ENCODE measurements around the gene PIP4P1.

- TF ChIP-seq, protein P1, sequence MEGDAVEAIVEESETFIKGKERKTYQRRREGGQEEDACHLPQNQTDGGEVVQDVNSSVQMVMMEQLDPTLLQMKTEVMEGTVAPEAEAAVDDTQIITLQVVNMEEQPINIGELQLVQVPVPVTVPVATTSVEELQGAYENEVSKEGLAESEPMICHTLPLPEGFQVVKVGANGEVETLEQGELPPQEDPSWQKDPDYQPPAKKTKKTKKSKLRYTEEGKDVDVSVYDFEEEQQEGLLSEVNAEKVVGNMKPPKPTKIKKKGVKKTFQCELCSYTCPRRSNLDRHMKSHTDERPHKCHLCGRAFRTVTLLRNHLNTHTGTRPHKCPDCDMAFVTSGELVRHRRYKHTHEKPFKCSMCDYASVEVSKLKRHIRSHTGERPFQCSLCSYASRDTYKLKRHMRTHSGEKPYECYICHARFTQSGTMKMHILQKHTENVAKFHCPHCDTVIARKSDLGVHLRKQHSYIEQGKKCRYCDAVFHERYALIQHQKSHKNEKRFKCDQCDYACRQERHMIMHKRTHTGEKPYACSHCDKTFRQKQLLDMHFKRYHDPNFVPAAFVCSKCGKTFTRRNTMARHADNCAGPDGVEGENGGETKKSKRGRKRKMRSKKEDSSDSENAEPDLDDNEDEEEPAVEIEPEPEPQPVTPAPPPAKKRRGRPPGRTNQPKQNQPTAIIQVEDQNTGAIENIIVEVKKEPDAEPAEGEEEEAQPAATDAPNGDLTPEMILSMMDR (IDR thresholded peaks at IDR 0.05; ENCODE audit: insufficient read depth, low read depth, low read length): no peak
- no peak for TF ChIP-seq EZH2 (IDR thresholded peaks at IDR 0.05; ENCODE audit: insufficient read depth, low read length)
These were observed 21.1 kb upstream of the PIP4P1 start for GRCh38 chr14:20482382-20482781.
